ENCODE data around the gene CNKSR3. TPM values are rescaled to one million over a fixed set of nuclear protein-coding genes. Genes with fewer than 3 reads are reported as not detected.
A peak's percentile ranks its signal among the peaks of the same experiment; 100 is the strongest.

The CNKSR3 gene
- total RNA-seq, 4 donors from 2014 or later = 4.5 to 7.8 (median 7.0) TPM

DNA sequence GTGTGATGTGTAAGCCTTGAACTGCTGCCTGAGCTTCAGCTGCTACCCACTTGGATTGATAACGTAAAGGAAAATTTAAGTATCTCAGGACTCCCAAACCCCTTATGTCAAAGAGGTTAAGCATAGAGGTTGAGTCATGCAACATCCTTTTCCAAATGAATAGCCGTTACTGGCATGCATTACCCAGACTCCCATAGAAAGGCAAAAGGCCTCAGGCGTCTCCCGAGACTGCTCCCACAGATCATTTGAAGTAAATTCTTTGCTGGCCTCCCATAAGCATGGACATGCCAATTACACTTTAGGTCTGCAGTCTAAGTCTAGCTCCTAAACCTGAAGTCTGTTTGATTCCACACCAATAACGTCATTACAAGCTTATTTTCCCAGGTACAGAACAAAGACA is 168.6 kb downstream of the CNKSR3 start:
- WGBS, 2 donors = 78% methylated on average over 5 of the region's 5 CpGs
- Histone ChIP-seq H3K4me3 (replicated peaks in 1 of 3) (no peak overlapping the region), H3K27ac (peak overlapping the region; percentile 13 to 98 (median 88)), H3K36me3 (no peaks in the 10 kb centered on the region), H3K4me1 (peaks cover 25 to 44% of the 10 kb centered on the region in 2 donors), H3K9me3 (no peaks in the 10 kb centered on the region), H3K27me3 (no peaks in the 10 kb centered on the region)
- no peak for DNase-seq
- intact Hi-C loops (cut with DNase I) = no loop called here
- TF ChIP-seq CTCF (IDR thresholded peaks at IDR 0.05) (no peak), POLR2A (IDR thresholded peaks at IDR 0.05) (no peak)

GRCh38 chr6:154341336-154341735 is 169.1 kb downstream of the CNKSR3 start:
- Histone ChIP-seq H3K36me3 (no peaks in the 10 kb centered on the region), H3K9me3 (no peaks in the 10 kb centered on the region), H3K4me3 (replicated peaks in 1 of 3) (no peak overlapping the region), H3K27ac (peak overlapping the region; percentile 13 to 98 (median 88)), H3K4me1 (peaks cover 25 to 44% of the 10 kb centered on the region in 2 donors), H3K27me3 (no peaks in the 10 kb centered on the region)
- WGBS, 2 donors = 67 to 76% methylated on average over 4 of the region's 4 CpGs
- no peak for DNase-seq
- intact Hi-C loops (cut with DNase I) = no loop called here
- TF ChIP-seq CTCF (IDR thresholded peaks at IDR 0.05) = no peak
- TF ChIP-seq POLR2A (IDR thresholded peaks at IDR 0.05) = no peak

Small RNAs within 50 kb of the gene (small RNA-seq; reads per million reads assigned to genes)
- not detected for gene AL357075.2

Other genes starting within 250 kb of the CNKSR3 start
- 10 to 100 TPM; 34.4 to 86.4 (median 73.6) TPM for gene IPCEF1, start 153.9 kb downstream of the CNKSR3 start, total RNA-seq
- 10 to 100 TPM; 60.9 to 88.8 (median 65.1) TPM for gene SCAF8, start 222.7 kb upstream of the CNKSR3 start, total RNA-seq

All from thyroid gland (tissue), 4 donors.